Midbrain (tissue), 1 donor: ENCODE data around the gene CCDC180.
"Not testable (repeated sequence)": the region's sequence is repeated elsewhere in the genome, so short reads cannot be mapped to it uniquely, and the experiment has no call there.

Experiments used
- DNase-seq: peaks from one replicate; lab custom pipeline; 2025; lab: John Stamatoyannopoulos, UW

Gene CCDC180

GRCh38 chr9:97311798-97312500 is 4.5 kb downstream of the CCDC180 start:
- no peak for DNase-seq

- DNase-seq, result no peak
Observed at GRCh38 chr9:97312556-97312955, 5.1 kb downstream of the CCDC180 start.

- no peak for DNase-seq
Observed at GRCh38 chr9:97313243-97313642, 5.8 kb downstream of the CCDC180 start.

GRCh38 chr9:97313746-97314145 is 6.3 kb downstream of the CCDC180 start:
- DNase-seq, result no peak

- no peak for DNase-seq
Observed at GRCh38 chr9:97314503-97314902, 7.0 kb downstream of the CCDC180 start.

GRCh38 chr9:97315550-97315949 is 8.1 kb downstream of the CCDC180 start:
- no peak for DNase-seq

- DNase-seq, result no peak
Observed at GRCh38 chr9:97316904-97317303, 9.4 kb downstream of the CCDC180 start.

GRCh38 chr9:97318433-97318832 is 11.0 kb downstream of the CCDC180 start:
- DNase-seq, result no peak

- DNase-seq, result no peak
Observed at GRCh38 chr9:97319395-97319794, 11.9 kb downstream of the CCDC180 start.

GRCh38 chr9:97320080-97320642 is 12.7 kb downstream of the CCDC180 start:
- no peak for DNase-seq

- no peak for DNase-seq
Observed at GRCh38 chr9:97321251-97321650, 13.8 kb downstream of the CCDC180 start.

- DNase-seq, result no peak
Observed at GRCh38 chr9:97321691-97322090, 14.2 kb downstream of the CCDC180 start.

GRCh38 chr9:97322105-97322504 is 14.6 kb downstream of the CCDC180 start:
- DNase-seq, result no peak

- no peak for DNase-seq
Observed at GRCh38 chr9:97324954-97325353, 17.5 kb downstream of the CCDC180 start.

GRCh38 chr9:97327562-97327961 is 20.1 kb downstream of the CCDC180 start:
- no peak for DNase-seq

GRCh38 chr9:97332993-97333392 is 25.5 kb downstream of the CCDC180 start:
- no peak for DNase-seq

GRCh38 chr9:97335622-97336021 is 28.2 kb downstream of the CCDC180 start:
- not testable (repeated sequence) for DNase-seq

GRCh38 chr9:97348871-97349270 is 41.4 kb downstream of the CCDC180 start:
- DNase-seq, result no peak

GRCh38 chr9:97349400-97349799 is 41.9 kb downstream of the CCDC180 start:
- no peak for DNase-seq

- DNase-seq, result no peak
Observed at GRCh38 chr9:97354637-97355036, 47.2 kb downstream of the CCDC180 start.

- DNase-seq, result no peak
Observed at GRCh38 chr9:97357056-97357455, 49.6 kb downstream of the CCDC180 start.
